ENCODE measurements around the gene CHRNE. TPM values are rescaled to one million over a fixed set of nuclear protein-coding genes. Genes with fewer than 3 reads are reported as not detected.
A peak's percentile ranks its signal among the peaks of the same experiment; 100 is the strongest.

Gene CHRNE
- total and polyA plus RNA-seq, 12 donors, result 0.30 to 7.2 (median 0.56) TPM; not detected in 2

DNA sequence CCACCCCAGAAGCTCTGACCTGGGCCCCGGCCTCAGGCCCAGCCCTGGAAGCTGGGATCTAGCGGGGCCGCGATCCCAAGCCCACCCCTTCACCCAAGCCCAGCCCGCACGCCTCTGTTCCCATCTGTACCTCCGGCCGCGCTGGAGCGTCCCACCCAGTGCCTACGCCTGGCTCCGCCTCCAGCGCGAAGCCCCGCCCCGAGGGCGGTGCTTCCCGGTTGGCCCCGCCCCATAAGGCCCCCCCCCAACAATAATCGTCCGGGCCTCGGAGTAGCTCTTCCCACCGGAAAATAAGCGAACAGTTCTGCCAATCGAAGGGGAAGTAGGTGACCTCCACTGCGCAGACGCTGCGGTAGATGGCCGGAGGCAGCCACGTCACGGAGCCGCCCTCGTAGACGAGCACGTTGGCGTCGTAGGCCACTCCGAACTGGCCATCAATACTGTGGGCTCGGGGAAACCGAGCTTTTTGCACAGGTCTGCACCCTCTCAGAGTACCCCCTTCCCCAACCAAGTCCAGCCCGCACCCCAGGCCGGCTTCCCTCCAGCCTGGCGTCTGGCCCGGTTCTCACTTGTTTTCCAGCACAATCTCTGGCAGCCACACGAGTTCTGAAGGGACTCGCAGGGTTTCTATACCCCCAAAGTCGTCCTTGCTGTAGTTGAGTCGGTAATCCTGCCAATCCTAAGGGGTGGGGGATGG, 1.1 kb downstream of the CHRNE start:
- Histone ChIP-seq H3K4me1 (replicated peaks in 1 of 2) (peaks cover 0 to 9% of the 10 kb centered on the region in 2 donors), H3K9me3 (replicated peaks in 1 of 3) (no peaks in the 10 kb centered on the region), H3K4me3 (no peak overlapping the region), H3K36me3 (replicated peaks in 1 of 2) (peaks cover 0 to 1% of the 10 kb centered on the region in 2 donors), H3K27me3 (no peaks in the 10 kb centered on the region), H3K27ac (peak overlapping the region in 2 of 5 donors; percentile 34 to 41)
- no peak for TF ChIP-seq POLR2A (IDR thresholded peaks at IDR 0.05)
- TF ChIP-seq CTCF (IDR thresholded peaks at IDR 0.05), result no peak
- 50 to 77% (median 57%) methylated on average over 26 to 48 of the region's 48 CpGs for WGBS, 4 donors
- intact Hi-C loops (cut with DNase I), result loop anchor here in 1 of 2 donors (10.0 kb wide), 1 partner anchor 83 kb away; the partner anchor contains the start of gene CAMTA2
- peak in 3 of 7 donors; percentile 35 to 64 (median 61) for DNase-seq

- Histone ChIP-seq H3K27ac (peak overlapping the region in 1 of 5 donors; percentile 34), H3K27me3 (no peaks in the 10 kb centered on the region)
- intact Hi-C loops (cut with DNase I), result loop anchor here in 1 of 2 donors (10.0 kb wide), 1 partner anchor 84 kb away; the partner anchor contains the start of gene CAMTA2
Measured at GRCh38 chr17:4901108-4901647, 1.7 kb downstream of the CHRNE start.

GRCh38 chr17:4900231-4901107, 2.4 kb downstream of the CHRNE start:
- H3K9me3 ChIP-seq (replicated peaks in 1 of 3), result no peaks in the 10 kb centered on the region
- 54 to 76% (median 64%) methylated on average over 37 to 65 of the region's 65 CpGs for WGBS, 4 donors
- intact Hi-C loops (cut with DNase I), result loop anchor here in 1 of 2 donors (10.0 kb wide), 1 partner anchor 84 kb away; the partner anchor contains the start of gene CAMTA2
- H3K27ac ChIP-seq, result no peak overlapping the region
- DNase-seq, result no peak
- TF ChIP-seq CTCF (IDR thresholded peaks at IDR 0.05) (no peak), POLR2A (IDR thresholded peaks at IDR 0.05) (no peak)
- H3K27me3 ChIP-seq, result no peaks in the 10 kb centered on the region
- H3K4me3 ChIP-seq, result peak overlapping the region in 1 of 4 donors; percentile 68
- H3K36me3 ChIP-seq (replicated peaks in 1 of 2), result peaks cover 0 to 15% of the 10 kb centered on the region in 2 donors
- peaks cover 0 to 9% of the 10 kb centered on the region in 2 donors for H3K4me1 ChIP-seq (replicated peaks in 1 of 2)

More at GRCh38 chr17:4901108-4901647, 1.7 kb downstream of the CHRNE start:
- Histone ChIP-seq H3K4me3 (no peak overlapping the region), H3K36me3 (replicated peaks in 1 of 2) (peaks cover 0 to 8% of the 10 kb centered on the region in 2 donors), H3K4me1 (replicated peaks in 1 of 2) (peaks cover 0 to 9% of the 10 kb centered on the region in 2 donors), H3K9me3 (replicated peaks in 1 of 3) (no peaks in the 10 kb centered on the region)
- 69 to 85% (median 75%) methylated on average over 31 to 37 of the region's 37 CpGs for WGBS, 4 donors
- DNase-seq, result no peak
- no peak for TF ChIP-seq CTCF (IDR thresholded peaks at IDR 0.05)
- TF ChIP-seq POLR2A (IDR thresholded peaks at IDR 0.05), result no peak

Measured in adrenal gland (tissue), 12 donors.